HepG2 (cell line): ENCODE results near the gene GRK4. TPM values are rescaled to one million over a fixed set of nuclear protein-coding genes. Genes with fewer than 3 reads are reported as not detected.
A peak's percentile ranks its signal among the peaks of the same experiment; 100 is the strongest.

ENCODE experiments used
- ARHGAP35 ChIP-seq: sonication (generic); formaldehyde crosslinking; IDR thresholded peaks from 2 replicates; pipeline ENCODE4 v1.9.0; 2022; ENCODE audit warnings: mild to moderate bottlenecking, inconsistent platforms, moderate library complexity, missing genetic modification reagents, borderline replicate concordance
- ATF7-NPFF ChIP-seq: sonication (generic); formaldehyde crosslinking; IDR thresholded peaks from 2 replicates; pipeline ENCODE4 v1.8.1; 2023; ENCODE audit warnings: mild to moderate bottlenecking, low read depth, missing genetic modification reagents, moderate library complexity
- PHF20 ChIP-seq: sonication (generic); formaldehyde crosslinking; IDR thresholded peaks from 2 replicates; pipeline ENCODE4 v1.5.0; 2020; ENCODE audit warnings: mild to moderate bottlenecking, missing genetic modification reagents
- POLR2AphosphoS5 ChIP-seq: IDR thresholded peaks from 2 replicates; pipeline ENCODE4 v1.6.1; 2012; ENCODE audit warnings: low read depth, low read length
- THAP8 ChIP-seq: sonication (generic); formaldehyde crosslinking; IDR thresholded peaks from 2 replicates; pipeline ENCODE4 v1.5.1; 2020; ENCODE audit warnings: missing genetic modification reagents, mild to moderate bottlenecking, borderline replicate concordance
- ZNF607 ChIP-seq: sonication (generic); formaldehyde crosslinking; IDR thresholded peaks from 2 replicates; pipeline ENCODE4 v1.5.1; 2020; ENCODE audit warnings: missing genetic modification reagents, mild to moderate bottlenecking, borderline replicate concordance
- ZNF660 ChIP-seq: sonication (generic); formaldehyde crosslinking; IDR thresholded peaks from 2 replicates; pipeline ENCODE4 v1.5.1; 2020; ENCODE audit warnings: mild to moderate bottlenecking, low read depth, missing genetic modification reagents, borderline replicate concordance
- ZNF746 ChIP-seq: sonication (generic); formaldehyde crosslinking; IDR thresholded peaks from 2 replicates; pipeline ENCODE4 v1.8.0; 2022; ENCODE audit warnings: mild to moderate bottlenecking, missing genetic modification reagents
- polyA plus RNA-seq, 8 experiments: library from polyadenylated mRNA; depleted of rRNA in 3 of 8; stranded (reverse) in 7 of 8; unstranded in 1 of 8; fragments of >200 nt; fragmentation: Illumina TruSeq in 4 of 8; extraction: Trizol in 4 of 8; gene quantifications; 2 replicates each; pipeline versions ENCODE4 v1.2.1 to v1.2.3, GENCODE V29; 2011 to 2016; ENCODE audit warnings: low read depth in 4 of 8, missing spikeins in 1 of 8, mixed read lengths in 1 of 8; ENCODE audit not compliant: insufficient read depth in 1 of 8
- total RNA-seq, 5 experiments: library from RNA; depleted of rRNA; stranded (reverse); fragments of >200 nt; fragmentation: Illumina TruSeq; extraction: Trizol; gene quantifications; 2 replicates each; pipeline ENCODE4 v1.2.3, GENCODE V29; 2016; ENCODE audit warnings: low read depth in 1 of 5
- TF ChIP-seq, protein P1 (sequence below), 2 experiments: fragments of 450-650 bp in 1 of 2; sonication (generic) in 1 of 2; formaldehyde crosslinking in 1 of 2; IDR thresholded peaks; 2 replicates each; pipeline versions ENCODE4 v1.6.1 to v1.8.0; 2016 to 2022; ENCODE audit warnings: antibody characterized with exemption in 1 of 2, mild to moderate bottlenecking in 1 of 2, missing genetic modification reagents in 1 of 2
- TF ChIP-seq, protein P2 (sequence below): sonication (generic); formaldehyde crosslinking; IDR thresholded peaks from 2 replicates; pipeline ENCODE4 v1.8.0; 2022; ENCODE audit warnings: mild to moderate bottlenecking, missing genetic modification reagents, moderate library complexity
- TF ChIP-seq, protein P3 (sequence below): sonication (generic); formaldehyde crosslinking; IDR thresholded peaks from 2 replicates; pipeline ENCODE4 v1.9.0; 2021; ENCODE audit warnings: missing genetic modification reagents, borderline replicate concordance
- TF ChIP-seq, protein P4 (sequence below): conservative IDR thresholded peaks from 2 replicates; pipeline ENCODE4 v1.6.1; 2018; ENCODE audit warnings: missing genetic modification reagents

The GRK4 gene
- total and polyA plus RNA-seq, 2 of the 13 experiments (the other 11 are each of a cell fraction or from before 2014, with no cell fraction given), result 1.8 to 2.0 TPM

- TF ChIP-seq, protein P1, sequence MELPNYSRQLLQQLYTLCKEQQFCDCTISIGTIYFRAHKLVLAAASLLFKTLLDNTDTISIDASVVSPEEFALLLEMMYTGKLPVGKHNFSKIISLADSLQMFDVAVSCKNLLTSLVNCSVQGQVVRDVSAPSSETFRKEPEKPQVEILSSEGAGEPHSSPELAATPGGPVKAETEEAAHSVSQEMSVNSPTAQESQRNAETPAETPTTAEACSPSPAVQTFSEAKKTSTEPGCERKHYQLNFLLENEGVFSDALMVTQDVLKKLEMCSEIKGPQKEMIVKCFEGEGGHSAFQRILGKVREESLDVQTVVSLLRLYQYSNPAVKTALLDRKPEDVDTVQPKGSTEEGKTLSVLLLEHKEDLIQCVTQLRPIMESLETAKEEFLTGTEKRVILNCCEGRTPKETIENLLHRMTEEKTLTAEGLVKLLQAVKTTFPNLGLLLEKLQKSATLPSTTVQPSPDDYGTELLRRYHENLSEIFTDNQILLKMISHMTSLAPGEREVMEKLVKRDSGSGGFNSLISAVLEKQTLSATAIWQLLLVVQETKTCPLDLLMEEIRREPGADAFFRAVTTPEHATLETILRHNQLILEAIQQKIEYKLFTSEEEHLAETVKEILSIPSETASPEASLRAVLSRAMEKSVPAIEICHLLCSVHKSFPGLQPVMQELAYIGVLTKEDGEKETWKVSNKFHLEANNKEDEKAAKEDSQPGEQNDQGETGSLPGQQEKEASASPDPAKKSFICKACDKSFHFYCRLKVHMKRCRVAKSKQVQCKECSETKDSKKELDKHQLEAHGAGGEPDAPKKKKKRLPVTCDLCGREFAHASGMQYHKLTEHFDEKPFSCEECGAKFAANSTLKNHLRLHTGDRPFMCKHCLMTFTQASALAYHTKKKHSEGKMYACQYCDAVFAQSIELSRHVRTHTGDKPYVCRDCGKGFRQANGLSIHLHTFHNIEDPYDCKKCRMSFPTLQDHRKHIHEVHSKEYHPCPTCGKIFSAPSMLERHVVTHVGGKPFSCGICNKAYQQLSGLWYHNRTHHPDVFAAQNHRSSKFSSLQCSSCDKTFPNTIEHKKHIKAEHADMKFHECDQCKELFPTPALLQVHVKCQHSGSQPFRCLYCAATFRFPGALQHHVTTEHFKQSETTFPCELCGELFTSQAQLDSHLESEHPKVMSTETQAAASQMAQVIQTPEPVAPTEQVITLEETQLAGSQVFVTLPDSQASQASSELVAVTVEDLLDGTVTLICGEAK (IDR thresholded peaks at IDR 0.05), result no peak
- TF ChIP-seq, protein P1 (CRISPR knock-in tag; IDR thresholded peaks at IDR 0.05), result no peak; the same call in 1 of the 2 replicates
- TF ChIP-seq, protein P2, sequence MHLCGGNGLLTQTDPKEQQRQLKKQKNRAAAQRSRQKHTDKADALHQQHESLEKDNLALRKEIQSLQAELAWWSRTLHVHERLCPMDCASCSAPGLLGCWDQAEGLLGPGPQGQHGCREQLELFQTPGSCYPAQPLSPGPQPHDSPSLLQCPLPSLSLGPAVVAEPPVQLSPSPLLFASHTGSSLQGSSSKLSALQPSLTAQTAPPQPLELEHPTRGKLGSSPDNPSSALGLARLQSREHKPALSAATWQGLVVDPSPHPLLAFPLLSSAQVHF (CRISPR knock-in tag), result peak; percentile 63
- TF ChIP-seq ZNF746 (CRISPR knock-in tag) (no peak), ARHGAP35 (no peak), ZNF607 (no peak), ATF7-NPFF (0 out of 2 replicates have a peak, but pooled peaks have one; percentile 36), ZNF660 (CRISPR knock-in tag) (no peak), POLR2AphosphoS5 (peak; percentile 68), PHF20 (peak; percentile 33; the same call in 1 of the 2 replicates), THAP8 (CRISPR knock-in tag) (no peak)
- TF ChIP-seq, protein P3, sequence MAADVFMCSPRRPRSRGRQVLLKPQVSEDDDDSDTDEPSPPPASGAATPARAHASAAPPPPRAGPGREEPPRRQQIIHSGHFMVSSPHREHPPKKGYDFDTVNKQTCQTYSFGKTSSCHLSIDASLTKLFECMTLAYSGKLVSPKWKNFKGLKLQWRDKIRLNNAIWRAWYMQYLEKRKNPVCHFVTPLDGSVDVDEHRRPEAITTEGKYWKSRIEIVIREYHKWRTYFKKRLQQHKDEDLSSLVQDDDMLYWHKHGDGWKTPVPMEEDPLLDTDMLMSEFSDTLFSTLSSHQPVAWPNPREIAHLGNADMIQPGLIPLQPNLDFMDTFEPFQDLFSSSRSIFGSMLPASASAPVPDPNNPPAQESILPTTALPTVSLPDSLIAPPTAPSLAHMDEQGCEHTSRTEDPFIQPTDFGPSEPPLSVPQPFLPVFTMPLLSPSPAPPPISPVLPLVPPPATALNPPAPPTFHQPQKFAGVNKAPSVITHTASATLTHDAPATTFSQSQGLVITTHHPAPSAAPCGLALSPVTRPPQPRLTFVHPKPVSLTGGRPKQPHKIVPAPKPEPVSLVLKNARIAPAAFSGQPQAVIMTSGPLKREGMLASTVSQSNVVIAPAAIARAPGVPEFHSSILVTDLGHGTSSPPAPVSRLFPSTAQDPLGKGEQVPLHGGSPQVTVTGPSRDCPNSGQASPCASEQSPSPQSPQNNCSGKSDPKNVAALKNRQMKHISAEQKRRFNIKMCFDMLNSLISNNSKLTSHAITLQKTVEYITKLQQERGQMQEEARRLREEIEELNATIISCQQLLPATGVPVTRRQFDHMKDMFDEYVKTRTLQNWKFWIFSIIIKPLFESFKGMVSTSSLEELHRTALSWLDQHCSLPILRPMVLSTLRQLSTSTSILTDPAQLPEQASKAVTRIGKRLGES (CRISPR knock-in tag), result no peak
- TF ChIP-seq, protein P4, sequence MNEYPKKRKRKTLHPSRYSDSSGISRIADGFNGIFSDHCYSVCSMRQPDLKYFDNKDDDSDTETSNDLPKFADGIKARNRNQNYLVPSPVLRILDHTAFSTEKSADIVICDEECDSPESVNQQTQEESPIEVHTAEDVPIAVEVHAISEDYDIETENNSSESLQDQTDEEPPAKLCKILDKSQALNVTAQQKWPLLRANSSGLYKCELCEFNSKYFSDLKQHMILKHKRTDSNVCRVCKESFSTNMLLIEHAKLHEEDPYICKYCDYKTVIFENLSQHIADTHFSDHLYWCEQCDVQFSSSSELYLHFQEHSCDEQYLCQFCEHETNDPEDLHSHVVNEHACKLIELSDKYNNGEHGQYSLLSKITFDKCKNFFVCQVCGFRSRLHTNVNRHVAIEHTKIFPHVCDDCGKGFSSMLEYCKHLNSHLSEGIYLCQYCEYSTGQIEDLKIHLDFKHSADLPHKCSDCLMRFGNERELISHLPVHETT (CRISPR knock-in tag), result no peak
These were observed 110.9 kb downstream of the GRK4 start, which contains the start of the genes HTT and HTT-AS (continued) for GRCh38 chr4:3074078-3074845.
